D341Med (cell line): ENCODE measurements around the gene WDR76.
A peak's percentile ranks its signal among the peaks of the same experiment; 100 is the strongest.
"Not testable (repeated sequence)": the region's sequence is repeated elsewhere in the genome, so short reads cannot be mapped to it uniquely, and the experiment has no call there.

Experiments
- DNase-seq: peaks from one replicate; pipeline ENCODE4 v3.0.0; 2012; ENCODE audit warnings: low spot score

Gene WDR76

GRCh38 chr15:43826508-43827341 is at the start of gene WDR76:
TSS of gene WDR76 (plus strand) at chr15:43827002. CDS start at chr15:43827033, 31 bp downstream.
- peak; percentile 93 for DNase-seq

GRCh38 chr15:43777267-43777914 is 49.4 kb upstream of the WDR76 start:
- DNase-seq: peak; percentile 83

GRCh38 chr15:43779016-43779415 is 47.8 kb upstream of the WDR76 start:
- no peak for DNase-seq

GRCh38 chr15:43789409-43789808 is 37.4 kb upstream of the WDR76 start:
- no peak for DNase-seq

GRCh38 chr15:43791993-43792760 is 34.6 kb upstream of the WDR76 start, which contains the start of gene SERF2:
TSS of gene SERF2 (plus strand) at chr15:43792320. CDS start at chr15:43792377, 57 bp downstream.
- DNase-seq: peak; percentile 98

GRCh38 chr15:43792761-43793476 is 33.9 kb upstream of the WDR76 start:
- no peak for DNase-seq

GRCh38 chr15:43793647-43794046 is 33.2 kb upstream of the WDR76 start:
- no peak for DNase-seq

GRCh38 chr15:43794269-43795037 is 32.3 kb upstream of the WDR76 start:
- no peak for DNase-seq

- DNase-seq: no peak
Measured at GRCh38 chr15:43795197-43795596, 31.6 kb upstream of the WDR76 start.

- DNase-seq: no peak
Measured at GRCh38 chr15:43795997-43796396, 30.8 kb upstream of the WDR76 start.

- no peak for DNase-seq
Measured at GRCh38 chr15:43796566-43796965, 30.2 kb upstream of the WDR76 start.

- peak; percentile 49 for DNase-seq
Measured at GRCh38 chr15:43799209-43799944, 27.4 kb upstream of the WDR76 start.

- peak; percentile 55 for DNase-seq
Measured at GRCh38 chr15:43799945-43800285, 26.9 kb upstream of the WDR76 start, which contains the start of gene SERINC4. TSS of gene SERINC4 (minus strand) at chr15:43800220. CDS start at chr15:43799986, 234 bp downstream.

- DNase-seq: peak; percentile 90
Measured at GRCh38 chr15:43800286-43801141, 26.3 kb upstream of the WDR76 start, which contains the start of gene HYPK. TSS of gene HYPK (plus strand) at chr15:43800599. CDS start at chr15:43800623, 24 bp downstream.

GRCh38 chr15:43802676-43803075 is 24.1 kb upstream of the WDR76 start:
- not testable (repeated sequence) for DNase-seq

GRCh38 chr15:43808435-43808950 is 18.3 kb upstream of the WDR76 start:
- no peak for DNase-seq

GRCh38 chr15:43808960-43809678 is 17.7 kb upstream of the WDR76 start:
- DNase-seq: no peak

GRCh38 chr15:43815064-43815463 is 11.7 kb upstream of the WDR76 start:
- not testable (repeated sequence) for DNase-seq
